B cell (primary cell): ENCODE results near the gene FBXO9. TPM values are rescaled to one million over a fixed set of nuclear protein-coding genes. Genes with fewer than 3 reads are reported as not detected.
A peak's percentile ranks its signal among the peaks of the same experiment; 100 is the strongest.

Experiments used
- ATAC-seq: fragments of 200-7000 bp; cut with Tn5 transposase; one replicate; pipeline ENCODE4 v1.10.0; 2021; ENCODE audit warnings: low read depth, mild to moderate bottlenecking, moderate number of reproducible peaks, moderate library complexity
- CTCF ChIA-PET: fragments of 350-600 bp; sonication (Branson Sonifier 250); formaldehyde crosslinking; loops from one replicate; lab custom pipeline; 2021; ENCODE audit warnings: antibody characterized with exemption, inconsistent platforms; lab: Charles Lee
- POLR2A ChIA-PET: fragments of 350-600 bp; sonication (Branson Sonifier 250); formaldehyde crosslinking; loops from one replicate; lab custom pipeline; 2021; ENCODE audit warnings: antibody characterized with exemption; lab: Charles Lee
- DNase-seq: peaks from one replicate; pipeline ENCODE4 v3.0.0; 2013
- H2AFZ ChIP-seq: 2 replicates; pipeline ENCODE4 v1.6.1; 2012; ENCODE audit warnings: mild to moderate bottlenecking, low read depth, low read length; ENCODE audit not compliant: insufficient read depth, poor library complexity, severe bottlenecking
- H3K27ac ChIP-seq, 2 donors: 1 replicate in 1 of 2; 2 replicates in 1 of 2; pipeline ENCODE4 v1.5.1; 2012 to 2013; ENCODE audit warnings: low read length in 2 of 2, mild to moderate bottlenecking in 2 of 2, moderate library complexity in 1 of 2
- H3K27me3 ChIP-seq, 4 experiments: fragments of 200-600 bp in 1 of 4; sonication (generic) in 1 of 4; replicated peaks in 1 of 4; 1 replicate in 2 of 4; 2 replicates in 2 of 4; pipeline versions ENCODE4 v1.6.1 to v1.7.0; 2013 to 2016; ENCODE audit warnings: low read length in 3 of 4, mild to moderate bottlenecking in 2 of 4, mixed read lengths in 1 of 4, moderate library complexity in 1 of 4; ENCODE audit not compliant: insufficient read depth in 4 of 4, control insufficient read depth in 3 of 4; ENCODE audit errors: control extremely low read depth in 1 of 4
- H3K36me3 ChIP-seq, 2 experiments: replicated peaks in 1 of 2; 1 replicate in 1 of 2; 2 replicates in 1 of 2; pipeline versions ENCODE4 v1.6.1 to v1.7.1; 2013; ENCODE audit warnings: low read length in 1 of 2; ENCODE audit not compliant: insufficient read depth in 2 of 2, control insufficient read depth in 1 of 2; ENCODE audit errors: control extremely low read depth in 1 of 2, extremely low read depth in 1 of 2
- H3K4me1 ChIP-seq, 2 donors: fragments of 200-600 bp in 1 of 2; sonication (generic) in 1 of 2; 1 replicate in 1 of 2; 2 replicates in 1 of 2; pipeline versions ENCODE4 v1.5.1 to v1.6.1; 2013 to 2017; ENCODE audit warnings: low read length in 2 of 2; ENCODE audit not compliant: control insufficient read depth in 2 of 2, insufficient read depth in 2 of 2
- H3K4me2 ChIP-seq: replicated peaks from 2 replicates; pipeline ENCODE3; 2012; ENCODE audit warnings: mild to moderate bottlenecking, low read depth, low read length; ENCODE audit not compliant: poor library complexity, severe bottlenecking
- H3K4me3 ChIP-seq, 5 experiments: fragments of 200-600 bp in 1 of 5; sonication (generic) in 1 of 5; 1 replicate in 3 of 5; 2 replicates in 2 of 5; pipeline versions ENCODE4 v1.5.1 to v1.7.0; 2011 to 2016; ENCODE audit warnings: low read length in 4 of 5, mild to moderate bottlenecking in 4 of 5, low read depth in 2 of 5, control low read depth in 1 of 5, moderate library complexity in 1 of 5; ENCODE audit not compliant: insufficient read depth in 1 of 5; ENCODE audit errors: control extremely low read depth in 1 of 5, extremely low read depth in 1 of 5
- H3K79me2 ChIP-seq: fragments of 200-600 bp; sonication (generic); one replicate; pipeline ENCODE4 v1.6.0; 2016; ENCODE audit warnings: low read length; ENCODE audit not compliant: control insufficient read depth, insufficient read depth
- H3K9ac ChIP-seq: fragments of 200-600 bp; sonication (generic); 2 replicates; pipeline ENCODE4 v1.6.1; 2017; ENCODE audit warnings: mild to moderate bottlenecking, low read length, moderate library complexity
- H3K9me3 ChIP-seq, 3 donors: one replicate each; pipeline versions ENCODE4 v1.6.1 to v1.7.1; 2013; ENCODE audit warnings: low read length in 2 of 3; ENCODE audit not compliant: control insufficient read depth in 2 of 3, insufficient read depth in 1 of 3; ENCODE audit errors: control extremely low read depth in 1 of 3
- H4K20me1 ChIP-seq: 2 replicates; pipeline ENCODE4 v1.6.0; 2012; ENCODE audit warnings: mild to moderate bottlenecking, low read length; ENCODE audit not compliant: insufficient read depth, control insufficient read depth, poor library complexity, severe bottlenecking
- H3K27ac Mint-ChIP-seq: one replicate; pipeline ENCODE4 v1.8.0; 2021; ENCODE audit warnings: mixed read lengths
- H3K27me3 Mint-ChIP-seq: one replicate; pipeline ENCODE4 v1.8.0; 2021; ENCODE audit warnings: mixed read lengths
- H3K4me1 Mint-ChIP-seq: one replicate; pipeline ENCODE4 v1.8.0; 2021; ENCODE audit warnings: mixed read lengths
- H3K4me3 Mint-ChIP-seq: one replicate; pipeline ENCODE4 v1.8.0; 2021; ENCODE audit warnings: mixed read lengths
- H3K9me3 Mint-ChIP-seq: one replicate; pipeline ENCODE4 v1.8.0; 2022; ENCODE audit warnings: mixed read lengths; ENCODE audit not compliant: insufficient read depth
- EZH2 ChIP-seq: IDR thresholded peaks from 2 replicates; pipeline ENCODE4 v1.6.1; 2012; ENCODE audit warnings: borderline replicate concordance, low read depth, mild to moderate bottlenecking, moderate library complexity, low read length; ENCODE audit not compliant: insufficient read depth, poor library complexity, severe bottlenecking
- WGBS: methylation state at CpG from one replicate; pipeline ENCODE4 v1.1.5; 2013; ENCODE audit warnings: missing lambda C conversion rate; ENCODE audit not compliant: insufficient coverage; 5-methylcytosine and 5-hydroxymethylcytosine counted together
- intact Hi-C: fragments of 100-400 bp; cut with micrococcal nuclease; formaldehyde crosslinking; loops from one replicate; pipeline ENCODE4 v1.10.0; 2022
- polyA plus RNA-seq: library from polyadenylated mRNA; depleted of rRNA; stranded (reverse); fragments of >200 nt; gene quantifications from 2 replicates; pipeline ENCODE4 v1.2.3, GENCODE V29; 2012
- total RNA-seq, 2 donors: library from RNA; stranded (reverse); fragments of 120-200 nt in 1 of 2; gene quantifications; 1 replicate in 1 of 2; 2 replicates in 1 of 2; pipeline versions ENCODE4 v1.2.3 to v1.2.4, GENCODE V29; 2013 to 2022
- TF ChIP-seq, protein P1 (sequence below): fragments of 200-600 bp; IDR thresholded peaks from one replicate; pipeline ENCODE4 v1.8.0; 2022; ENCODE audit warnings: antibody characterized with exemption, mild to moderate bottlenecking

Gene FBXO9
- total and polyA plus RNA-seq, 2 donors (not counting 1 experiment from before 2014, with no cell fraction given), result 105 TPM

DNA sequence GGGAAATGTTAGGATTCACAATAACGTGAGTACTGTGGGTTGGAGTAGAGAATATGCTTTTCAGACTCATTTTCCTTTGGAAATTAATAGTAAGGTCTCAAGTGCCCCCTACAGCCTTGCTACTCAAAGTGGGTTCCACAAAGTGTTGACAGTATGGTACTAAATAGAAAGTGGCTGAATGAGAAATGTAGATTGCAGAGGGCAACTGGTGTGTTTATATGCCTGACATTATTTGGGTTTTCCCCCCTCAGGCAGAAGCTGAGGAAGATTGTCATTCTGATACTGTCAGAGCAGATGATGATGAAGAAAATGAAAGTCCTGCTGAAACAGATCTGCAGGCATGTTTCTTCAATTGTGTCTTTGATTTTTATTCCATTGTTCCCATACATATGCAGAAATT lies 5.6 kb downstream of the FBXO9 start:
- H3K4me3 Mint-ChIP-seq, result no peak overlapping the region
- peaks cover 0 to 32% of the 10 kb centered on the region in 2 experiments for H3K36me3 ChIP-seq
- H3K4me3 ChIP-seq, result no peak overlapping the region
- no peaks in the 10 kb centered on the region for H3K9me3 Mint-ChIP-seq
- H3K9ac ChIP-seq, result no peak overlapping the region
- no peak for ATAC-seq
- peaks cover 14 to 16% of the 10 kb centered on the region in 2 donors for H3K4me1 ChIP-seq
- H3K79me2 ChIP-seq, result peaks cover 30% of the 10 kb centered on the region
- H3K9me3 ChIP-seq, result no peaks in the 10 kb centered on the region
- peaks cover 33% of the 10 kb centered on the region for H3K4me1 Mint-ChIP-seq
- TF ChIP-seq, protein P1, sequence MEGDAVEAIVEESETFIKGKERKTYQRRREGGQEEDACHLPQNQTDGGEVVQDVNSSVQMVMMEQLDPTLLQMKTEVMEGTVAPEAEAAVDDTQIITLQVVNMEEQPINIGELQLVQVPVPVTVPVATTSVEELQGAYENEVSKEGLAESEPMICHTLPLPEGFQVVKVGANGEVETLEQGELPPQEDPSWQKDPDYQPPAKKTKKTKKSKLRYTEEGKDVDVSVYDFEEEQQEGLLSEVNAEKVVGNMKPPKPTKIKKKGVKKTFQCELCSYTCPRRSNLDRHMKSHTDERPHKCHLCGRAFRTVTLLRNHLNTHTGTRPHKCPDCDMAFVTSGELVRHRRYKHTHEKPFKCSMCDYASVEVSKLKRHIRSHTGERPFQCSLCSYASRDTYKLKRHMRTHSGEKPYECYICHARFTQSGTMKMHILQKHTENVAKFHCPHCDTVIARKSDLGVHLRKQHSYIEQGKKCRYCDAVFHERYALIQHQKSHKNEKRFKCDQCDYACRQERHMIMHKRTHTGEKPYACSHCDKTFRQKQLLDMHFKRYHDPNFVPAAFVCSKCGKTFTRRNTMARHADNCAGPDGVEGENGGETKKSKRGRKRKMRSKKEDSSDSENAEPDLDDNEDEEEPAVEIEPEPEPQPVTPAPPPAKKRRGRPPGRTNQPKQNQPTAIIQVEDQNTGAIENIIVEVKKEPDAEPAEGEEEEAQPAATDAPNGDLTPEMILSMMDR, result no peak
- TF ChIP-seq EZH2, result no peak
- H3K4me2 ChIP-seq, result no peak overlapping the region
- WGBS, result 88% methylated on average over 1 of the region's 1 CpG
- H3K27ac Mint-ChIP-seq, result no peak overlapping the region
- CTCF ChIA-PET, result no interaction called here
- no peaks in the 10 kb centered on the region for H3K27me3 ChIP-seq
- no peak overlapping the region for H3K27ac ChIP-seq
- no peaks in the 10 kb centered on the region for H3K27me3 Mint-ChIP-seq
- intact Hi-C loops, result no loop called here
- POLR2A ChIA-PET, result no interaction called here
- no peak overlapping the region for H2AFZ ChIP-seq
- no peaks in the 10 kb centered on the region for H4K20me1 ChIP-seq
- DNase-seq, result peak; percentile 15

DNA sequence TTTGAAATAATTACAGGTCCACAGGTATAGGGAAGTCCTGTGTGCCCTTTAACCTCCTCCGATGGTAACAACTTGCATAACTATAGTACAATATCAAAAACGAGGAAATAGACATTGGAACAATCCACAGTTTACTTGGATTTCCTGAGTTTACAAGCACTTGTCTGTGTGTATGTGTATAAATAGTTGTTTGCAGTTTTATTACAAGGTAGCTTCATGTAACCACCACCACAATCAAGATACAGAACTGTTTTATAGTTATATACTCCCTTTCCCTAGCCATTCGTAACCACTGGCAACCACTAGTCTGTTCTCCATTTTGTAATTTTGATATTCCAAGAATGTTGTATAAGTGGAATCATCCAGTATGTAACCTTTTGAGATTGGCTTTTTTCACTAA lies 9.1 kb downstream of the FBXO9 start:
- no peaks in the 10 kb centered on the region for H4K20me1 ChIP-seq
- H3K36me3 ChIP-seq, result peaks cover 0 to 53% of the 10 kb centered on the region in 2 experiments
- Mint-ChIP-seq H3K4me1 (peaks cover 6% of the 10 kb centered on the region), H3K27ac (no peak overlapping the region), H3K27me3 (no peaks in the 10 kb centered on the region), H3K4me3 (no peak overlapping the region), H3K9me3 (no peaks in the 10 kb centered on the region)
- H3K27me3 ChIP-seq, result no peaks in the 10 kb centered on the region
- H2AFZ ChIP-seq, result no peak overlapping the region
- H3K79me2 ChIP-seq, result peaks cover 17% of the 10 kb centered on the region
- H3K27ac ChIP-seq, result no peak overlapping the region
- no peak for TF ChIP-seq EZH2
- TF ChIP-seq, protein P1, result no peak
- no peaks in the 10 kb centered on the region for H3K4me1 ChIP-seq
- no peak overlapping the region for H3K4me2 ChIP-seq
- ChIA-PET POLR2A (no interaction called here), CTCF (no interaction called here)
- no peak overlapping the region for H3K4me3 ChIP-seq
- WGBS, result no CpG with 5 or more reads among the region's 3 CpGs
- no peak for DNase-seq
- ATAC-seq, result no peak
- H3K9me3 ChIP-seq, result no peaks in the 10 kb centered on the region
- intact Hi-C loops, result no loop called here
- H3K9ac ChIP-seq, result no peak overlapping the region
